ENCODE results near the gene SNRNP35. TPM values are rescaled to one million over a fixed set of nuclear protein-coding genes. Genes with fewer than 3 reads are reported as not detected.

SNRNP35 gene
- total and polyA plus RNA-seq, 2 of the 8 experiments (the other 6 are each of a cell fraction or from before 2014, with no cell fraction given): 8.0 to 16.9 TPM

DNA sequence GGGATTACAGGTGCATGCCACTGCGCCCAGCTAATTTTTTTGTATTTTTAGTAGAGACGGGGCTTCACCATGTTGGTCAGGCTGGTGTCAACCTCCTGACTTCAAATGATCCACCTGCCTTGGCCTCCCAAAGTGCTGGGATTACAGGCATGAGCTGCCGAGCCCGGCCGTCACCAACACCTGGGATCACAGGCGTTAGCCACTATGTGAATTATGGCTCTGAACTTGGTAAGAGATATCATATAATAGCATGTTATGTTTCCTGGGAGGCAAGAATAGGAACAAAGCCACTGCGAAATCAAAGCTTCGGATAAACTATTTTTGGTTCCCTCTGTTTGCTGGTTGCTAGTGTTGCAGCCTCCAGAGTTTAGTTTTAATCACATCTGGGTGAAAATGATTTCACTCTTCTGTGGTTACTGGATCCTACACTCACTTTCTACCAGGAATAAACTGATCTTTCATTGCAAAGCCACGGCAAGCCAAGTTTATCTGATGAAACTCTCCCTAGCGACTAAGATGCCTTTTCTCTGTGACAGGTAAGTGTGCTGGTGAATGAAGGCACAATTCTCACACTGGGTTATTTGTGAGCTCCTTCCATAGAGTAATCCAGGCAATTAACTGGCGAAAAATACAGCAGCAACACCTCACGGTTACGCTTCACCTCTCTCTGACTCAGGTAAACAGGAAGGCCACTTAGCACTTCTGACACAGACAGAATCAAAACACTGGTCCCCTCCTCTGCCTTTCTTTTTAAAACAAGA, 16.7 kb downstream of the SNRNP35 start:
- no peaks in the 10 kb centered on the region for H3K27me3 ChIP-seq (replicated peaks in 1 of 4; ENCODE audit: control insufficient read depth in 3 of 4, extremely low read depth in 1 of 4, insufficient read depth in 3 of 4, low read length in 3 of 4)
- no peak overlapping the region for H3K14ac ChIP-seq (ENCODE audit: insufficient read length)
- no peak overlapping the region for H3K4me3 ChIP-seq (ENCODE audit: extremely low read depth in 1 of 4, insufficient read depth in 2 of 4, low read depth in 3 of 4, low read length in 4 of 4)
- no peak overlapping the region for H3K9ac ChIP-seq (replicated peaks in 1 of 4; ENCODE audit: extremely low read depth in 1 of 4, low read depth in 3 of 4, low read length in 3 of 4)
- H3K79me2 ChIP-seq (ENCODE audit: control insufficient read depth in 1 of 2, insufficient read depth in 2 of 2, low read length in 2 of 2): no peaks in the 10 kb centered on the region
- 93% methylated on average over 13 of the region's 13 CpGs; no CpG with 5 or more reads in 1 of the 2 experiments for WGBS, 2 experiments (ENCODE audit: extremely low coverage in 1 of 2, insufficient coverage in 1 of 2, insufficient read length in 1 of 2, insufficient replicate concordance in 2 of 2, low coverage in 1 of 2, low lambda C conversion rate in 2 of 2, missing lambda C conversion rate in 1 of 2)
- no peak overlapping the region for H2BK120ac ChIP-seq (replicated peaks; ENCODE audit: low read depth, low read length)
- H4K20me1 ChIP-seq (replicated peaks in 1 of 2; ENCODE audit: control insufficient read depth in 1 of 2, insufficient read depth in 2 of 2, low read length in 2 of 2): peaks cover 0 to 3% of the 10 kb centered on the region in 2 experiments
- no peak overlapping the region for H2AK5ac ChIP-seq (ENCODE audit: low read depth, low read length)
- no peak overlapping the region for H2BK15ac ChIP-seq (ENCODE audit: low read length)
- H3K23me2 ChIP-seq (ENCODE audit: low read depth, low read length): no peaks in the 10 kb centered on the region
- H3K79me1 ChIP-seq (ENCODE audit: low read depth, low read length): no peaks in the 10 kb centered on the region
- H2AFZ ChIP-seq (ENCODE audit: low read length): no peak overlapping the region
- no peak overlapping the region for H3K4ac ChIP-seq (replicated peaks; ENCODE audit: insufficient read length, low read depth, low read length)
- no peak overlapping the region for H3K18ac ChIP-seq (ENCODE audit: extremely low read depth, low read length)
- peaks cover 0 to 14% (median 1%) of the 10 kb centered on the region in 4 experiments; a peak in 4 of 8 replicates for H3K36me3 ChIP-seq (ENCODE audit: control insufficient read depth in 2 of 4, insufficient read depth in 4 of 4, low read length in 3 of 4)
- no peak overlapping the region for H4K8ac ChIP-seq (ENCODE audit: extremely low read depth, insufficient read depth, low read length)
- no peak overlapping the region for H3K56ac ChIP-seq (replicated peaks; ENCODE audit: insufficient read length, low read depth, low read length)
- H3K4me2 ChIP-seq (ENCODE audit: insufficient read depth in 1 of 2, low read depth in 2 of 2, low read length in 2 of 2): no peak overlapping the region
- no peak overlapping the region for H3K27ac ChIP-seq (ENCODE audit: low read depth, low read length)
- ChIA-PET CTCF (ENCODE audit: partially characterized antibody) (interaction anchor here (0.6 to 0.8 kb wide), 4 partner anchors 10 to 107 kb away, joined by 3 read pairs; no protein-coding TSS in a partner anchor), POLR2A (ENCODE audit: partially characterized antibody) (interaction anchor here (0.8 to 1.6 kb wide), 4 partner anchors 10 to 20 kb away, joined by 3 to 5 read pairs (median 4); partner anchors contain the start of gene SNRNP35)
- no peaks in the 10 kb centered on the region for H3K4me1 ChIP-seq (replicated peaks in 1 of 4; ENCODE audit: control insufficient read depth in 3 of 4, insufficient read depth in 4 of 4, low read length in 3 of 4)
- no peak overlapping the region for H2BK12ac ChIP-seq (ENCODE audit: low read depth, low read length)
- no peak overlapping the region for H4K5ac ChIP-seq (ENCODE audit: insufficient read length, low read depth, low read length)
- no peak overlapping the region for H2BK20ac ChIP-seq (ENCODE audit: low read length)
- DNase-seq (ENCODE audit: low read depth in 1 of 2, low spot score in 2 of 2) (no peak), FAIRE-seq (no peak)
- H2BK5ac ChIP-seq (ENCODE audit: low read depth, low read length): no peak overlapping the region
- no peaks in the 10 kb centered on the region for H3K9me3 ChIP-seq (ENCODE audit: insufficient read depth in 2 of 2, low read depth in 1 of 2, low read length in 1 of 2)
- no peak overlapping the region for H4K91ac ChIP-seq (replicated peaks; ENCODE audit: insufficient read length, low read length)
- no peak overlapping the region for H3K23ac ChIP-seq (ENCODE audit: insufficient read length)
- TF ChIP-seq RAD21 (IDR thresholded peaks at IDR 0.05 in 1 of 2, conservative IDR thresholded peaks at IDR 0.05 in 1 of 2; ENCODE audit: low read depth in 2 of 2, low read length in 2 of 2): no peak
- TF ChIP-seq EP300 (IDR thresholded peaks at IDR 0.05; ENCODE audit: borderline replicate concordance in 1 of 2, low read depth in 2 of 2, low read length in 2 of 2): no peak

Data from H1 (cell line).